NCI-H524 (cell line): Measurements from ENCODE around the gene SETD1B.
"Not testable (repeated sequence)": the region's sequence is repeated elsewhere in the genome, so short reads cannot be mapped to it uniquely, and the experiment has no call there.

Experiments used
- DNase-seq, 2 experiments: peaks; one replicate each; lab custom pipeline; 2025; lab: John Stamatoyannopoulos, UW

Gene SETD1B

DNA sequence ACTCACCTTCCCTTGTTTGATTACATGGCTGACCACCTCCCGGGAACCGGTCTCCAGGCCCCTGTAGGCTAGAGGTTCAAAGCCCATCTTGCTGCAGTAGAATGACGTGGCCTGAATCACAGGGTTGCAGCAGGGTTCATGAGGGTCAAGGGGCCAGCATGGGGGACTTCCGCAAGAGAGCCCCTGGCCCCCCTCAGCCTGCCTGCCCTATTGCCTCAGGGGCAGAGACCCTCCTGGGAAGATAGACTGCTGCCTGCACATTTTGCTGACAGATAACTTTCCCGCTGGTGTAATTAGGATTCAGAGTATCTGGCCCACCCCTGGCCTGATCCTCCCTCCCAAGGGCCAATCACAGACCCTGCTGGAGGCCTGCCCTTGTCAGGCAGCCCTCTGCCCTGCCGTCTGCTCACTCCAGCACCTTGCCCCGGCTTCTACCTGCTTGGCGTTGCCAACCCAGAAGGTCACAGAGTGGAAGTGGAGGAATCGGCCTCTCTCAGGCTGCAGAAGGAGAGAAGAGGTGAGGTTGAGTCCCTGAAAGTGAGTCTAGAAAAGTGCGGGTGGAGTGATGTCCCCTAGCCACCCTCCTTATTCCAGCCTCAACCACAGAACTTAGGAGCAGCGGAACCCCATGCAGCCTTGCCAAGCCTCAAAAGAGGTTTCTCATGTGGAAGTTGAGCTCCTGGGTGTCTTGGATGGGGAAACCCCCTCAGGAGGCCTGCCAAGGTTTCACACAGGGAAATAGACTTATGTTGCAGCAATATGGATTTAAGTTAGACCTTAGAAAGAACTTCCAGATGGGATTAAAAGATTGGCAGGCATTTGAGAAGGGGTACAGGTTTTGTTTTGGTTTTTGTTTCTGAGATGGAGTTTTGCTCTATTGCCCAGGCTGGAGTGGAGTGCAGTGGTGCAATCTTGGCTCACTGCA is 53.8 kb downstream of the SETD1B start:
- DNase-seq = no peak

- no peak for DNase-seq
Measured at GRCh38 chr12:121858318-121858661, 54.5 kb downstream of the SETD1B start.

DNA sequence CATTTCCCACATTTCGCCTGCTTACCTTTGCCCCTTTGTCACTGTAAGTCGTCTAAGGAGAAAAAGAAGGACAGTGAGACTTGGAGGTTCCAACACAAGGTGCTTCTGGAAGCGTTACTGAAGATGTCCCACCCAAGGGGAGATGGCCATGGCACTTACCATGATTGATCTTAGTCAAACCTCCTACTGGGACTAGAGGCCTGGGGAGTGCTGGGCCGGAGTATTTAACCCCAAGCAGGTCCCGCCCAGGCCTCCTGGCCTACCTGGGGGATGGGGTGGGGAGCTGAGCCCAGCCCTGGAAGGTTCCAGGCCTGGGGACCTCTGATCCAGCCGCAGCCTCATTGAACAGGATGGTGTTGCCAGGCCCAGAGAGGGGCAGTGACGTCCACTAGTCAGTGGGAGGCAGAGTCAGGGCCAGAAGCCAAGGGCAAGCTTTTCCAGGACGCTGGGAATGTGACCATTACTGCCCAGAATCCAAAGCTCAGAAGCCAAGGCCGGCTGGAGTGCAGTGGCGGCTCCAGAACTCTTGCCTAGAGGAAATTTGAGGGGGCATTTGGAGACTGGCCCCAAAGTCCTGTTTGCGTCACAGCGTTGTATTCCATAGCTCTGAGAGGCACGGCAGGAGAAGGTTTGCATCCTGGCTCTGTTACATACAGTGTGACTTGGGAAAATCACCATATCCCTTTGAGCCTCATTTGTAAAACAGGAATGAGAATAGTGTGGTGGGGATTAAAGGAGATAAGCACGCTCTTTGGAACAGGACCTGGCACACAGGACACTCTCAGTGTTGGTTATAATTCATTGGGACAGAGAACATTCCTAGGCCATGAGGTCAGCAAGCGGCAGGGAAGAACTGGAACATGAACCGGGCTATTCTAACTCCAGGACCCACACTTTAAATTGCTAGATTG is 55.1 kb downstream of the SETD1B start, which contains the start of gene HPD:
TSS of gene HPD (minus strand) at position 198 of the 911 bp plus-strand sequence. CDS start at position 162, 36 bp downstream.
- DNase-seq = no peak

GRCh38 chr12:121860257-121860656 is 56.4 kb downstream of the SETD1B start:
- DNase-seq = no peak

- DNase-seq = not testable (repeated sequence)
Measured at GRCh38 chr12:121860699-121861098, 56.9 kb downstream of the SETD1B start.

DNA sequence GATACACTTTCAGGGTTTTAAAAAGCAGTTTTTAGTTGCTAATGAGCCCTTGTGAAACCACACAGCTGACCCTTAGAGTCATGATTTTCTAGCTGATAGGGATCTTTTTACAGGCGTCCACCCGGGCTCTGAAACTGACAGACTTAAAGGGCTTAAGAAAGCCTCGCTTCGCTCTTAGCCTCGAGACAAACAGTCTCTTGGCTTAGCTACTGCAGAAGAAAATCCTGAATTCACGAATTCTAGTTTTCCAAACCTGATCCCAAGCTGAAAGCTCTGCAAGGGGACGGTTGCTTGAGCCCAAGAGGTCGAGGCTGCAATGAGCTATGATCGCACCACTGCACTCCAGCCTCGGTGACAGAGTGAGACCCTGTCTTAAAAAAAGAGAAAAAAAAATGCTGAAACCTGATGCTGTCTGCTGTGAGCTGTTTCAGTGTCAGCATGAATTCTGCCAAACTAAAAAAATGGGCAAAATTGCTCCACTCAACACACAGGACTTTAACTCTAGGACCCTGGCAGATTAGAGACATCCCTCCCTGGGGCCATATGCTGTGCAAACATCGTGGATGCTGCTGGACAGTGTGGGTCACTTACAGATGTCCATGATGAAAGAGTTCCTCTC is 57.9 kb downstream of the SETD1B start:
- peak; percentile 5 to 7 for DNase-seq

- DNase-seq = no peak
Measured at GRCh38 chr12:121866331-121866730, 62.5 kb downstream of the SETD1B start.

DNA sequence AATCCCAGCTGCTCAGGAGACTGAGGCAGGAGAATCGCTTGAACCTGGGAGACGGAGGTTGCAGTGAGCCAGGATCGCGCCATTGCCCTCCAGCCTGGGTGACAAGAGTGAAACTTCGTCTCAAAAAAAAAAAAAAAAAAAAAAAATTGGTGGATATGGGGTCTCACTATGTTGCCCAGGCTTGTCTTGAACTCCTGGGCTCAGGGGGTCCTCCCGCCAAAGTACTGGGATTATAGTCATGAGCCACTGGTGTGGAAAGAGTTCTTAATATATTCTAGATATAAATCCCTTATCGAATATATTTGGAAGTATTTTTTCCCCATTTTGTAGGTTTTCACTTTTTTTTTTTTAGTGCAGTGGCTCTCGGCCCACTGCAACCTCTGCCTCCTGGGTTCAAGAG is 65.4 kb downstream of the SETD1B start:
- DNase-seq = not testable (repeated sequence)

DNA sequence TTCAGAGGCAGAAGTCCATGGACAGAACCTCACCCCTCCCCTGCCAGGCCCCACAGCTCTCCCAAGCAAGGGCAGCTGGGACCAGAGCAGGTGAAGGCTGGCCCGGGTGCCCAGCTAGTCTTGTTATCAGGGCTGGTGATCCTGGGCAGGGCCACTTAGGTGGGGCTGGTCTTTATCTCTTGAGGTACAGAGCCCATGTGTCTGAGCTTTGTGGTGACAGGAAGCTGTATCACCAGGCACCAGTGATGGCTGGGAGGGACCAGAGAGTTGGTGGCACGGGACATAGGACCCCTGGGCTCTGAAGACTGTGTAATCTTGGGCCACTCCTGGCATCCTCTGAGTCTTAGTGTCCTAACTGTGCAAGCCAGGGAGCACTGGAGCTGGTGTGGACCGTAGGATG is 67.7 kb downstream of the SETD1B start:
- DNase-seq = no peak

DNA sequence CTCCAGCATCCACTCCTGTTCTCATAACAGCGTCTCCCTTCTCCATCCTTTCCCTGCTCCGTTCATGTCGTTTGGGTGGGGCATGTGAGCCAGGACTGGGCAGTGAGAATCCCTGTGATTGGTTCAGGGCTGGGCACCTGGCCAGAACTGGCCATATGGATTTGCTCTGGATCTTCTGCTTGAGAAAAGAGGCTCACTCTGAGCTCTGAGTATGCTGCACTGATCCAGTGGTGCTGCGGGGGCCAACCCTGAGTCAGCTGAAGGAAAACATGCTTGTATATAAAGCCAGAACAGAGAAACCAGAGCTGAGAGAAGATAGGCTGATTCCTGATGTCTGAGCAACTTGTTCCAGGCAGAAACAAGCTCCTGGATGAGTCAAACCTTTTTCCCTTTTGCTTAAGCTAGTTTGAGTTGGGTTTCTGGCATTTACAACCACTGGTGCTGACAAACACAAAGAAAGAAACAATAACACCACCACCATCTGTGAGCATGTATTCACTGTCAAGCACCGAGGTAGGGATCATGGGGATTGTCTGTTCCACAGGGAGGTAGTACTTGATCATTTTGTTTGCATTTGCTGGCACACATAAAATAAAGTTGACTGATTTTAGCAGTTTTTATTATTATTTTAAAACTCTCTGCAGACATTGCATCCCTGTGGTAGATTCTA is 68.9 kb downstream of the SETD1B start:
- peak; percentile 75 to 88 for DNase-seq

GRCh38 chr12:121873216-121873569 is 69.4 kb downstream of the SETD1B start:
- no peak for DNase-seq

- no peak for DNase-seq
Measured at GRCh38 chr12:121874071-121874470, 70.3 kb downstream of the SETD1B start.

GRCh38 chr12:121875582-121875981 is 71.8 kb downstream of the SETD1B start:
- DNase-seq = no peak

DNA sequence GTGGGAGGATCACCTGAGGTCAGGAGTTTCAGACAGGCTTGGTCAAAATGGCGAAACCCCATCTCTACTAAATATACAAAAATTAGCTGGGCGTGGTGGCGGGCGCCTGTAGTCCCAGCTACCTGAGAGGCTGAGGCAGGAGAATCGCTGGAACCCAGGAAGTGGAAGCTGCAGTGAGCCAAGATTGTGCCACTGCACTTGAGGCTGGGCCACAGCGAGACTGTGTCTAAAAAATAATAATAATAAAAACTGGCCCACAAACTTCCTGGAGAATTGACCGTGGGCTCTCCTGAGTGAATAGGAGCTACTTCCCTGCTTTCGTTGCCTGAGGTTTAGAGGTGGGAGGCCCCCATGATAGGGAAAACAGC is 72.3 kb downstream of the SETD1B start:
- not testable (repeated sequence) for DNase-seq
